GM20000 (cell line): Measurements from ENCODE around the gene TCF4.

Experiments used
- DNase-seq: peaks from one replicate; pipeline ENCODE4 v3.0.0; 2012; ENCODE audit warnings: low spot score
- TF ChIP-seq, protein P1 (sequence below): IDR thresholded peaks from 2 replicates; pipeline ENCODE4 v1.5.1; 2012; ENCODE audit warnings: mild to moderate bottlenecking, control low read depth; ENCODE audit errors: extremely low read depth, missing control alignments

TCF4 gene

DNA sequence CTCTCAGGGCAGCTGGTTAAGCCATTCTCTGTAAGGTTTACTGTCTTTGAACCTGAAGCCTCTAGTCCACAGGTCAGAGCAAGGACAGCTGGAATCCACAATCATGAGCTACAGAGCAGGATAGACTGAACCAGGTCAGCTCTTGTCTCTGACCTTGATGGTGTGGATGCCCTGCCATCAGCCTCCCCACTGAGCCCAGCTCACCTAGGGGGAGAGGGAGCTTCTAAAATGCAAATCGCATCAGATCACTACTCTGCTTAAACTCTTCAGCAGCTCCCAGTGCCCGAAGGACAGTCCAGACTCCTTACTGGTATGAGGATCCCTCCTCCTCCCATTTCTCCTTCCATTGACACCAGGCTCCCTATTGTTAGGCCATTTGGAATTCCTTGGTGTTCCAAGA is 373.5 kb downstream of the TCF4 start:
- TF ChIP-seq, protein P1, sequence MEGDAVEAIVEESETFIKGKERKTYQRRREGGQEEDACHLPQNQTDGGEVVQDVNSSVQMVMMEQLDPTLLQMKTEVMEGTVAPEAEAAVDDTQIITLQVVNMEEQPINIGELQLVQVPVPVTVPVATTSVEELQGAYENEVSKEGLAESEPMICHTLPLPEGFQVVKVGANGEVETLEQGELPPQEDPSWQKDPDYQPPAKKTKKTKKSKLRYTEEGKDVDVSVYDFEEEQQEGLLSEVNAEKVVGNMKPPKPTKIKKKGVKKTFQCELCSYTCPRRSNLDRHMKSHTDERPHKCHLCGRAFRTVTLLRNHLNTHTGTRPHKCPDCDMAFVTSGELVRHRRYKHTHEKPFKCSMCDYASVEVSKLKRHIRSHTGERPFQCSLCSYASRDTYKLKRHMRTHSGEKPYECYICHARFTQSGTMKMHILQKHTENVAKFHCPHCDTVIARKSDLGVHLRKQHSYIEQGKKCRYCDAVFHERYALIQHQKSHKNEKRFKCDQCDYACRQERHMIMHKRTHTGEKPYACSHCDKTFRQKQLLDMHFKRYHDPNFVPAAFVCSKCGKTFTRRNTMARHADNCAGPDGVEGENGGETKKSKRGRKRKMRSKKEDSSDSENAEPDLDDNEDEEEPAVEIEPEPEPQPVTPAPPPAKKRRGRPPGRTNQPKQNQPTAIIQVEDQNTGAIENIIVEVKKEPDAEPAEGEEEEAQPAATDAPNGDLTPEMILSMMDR: no peak

DNA sequence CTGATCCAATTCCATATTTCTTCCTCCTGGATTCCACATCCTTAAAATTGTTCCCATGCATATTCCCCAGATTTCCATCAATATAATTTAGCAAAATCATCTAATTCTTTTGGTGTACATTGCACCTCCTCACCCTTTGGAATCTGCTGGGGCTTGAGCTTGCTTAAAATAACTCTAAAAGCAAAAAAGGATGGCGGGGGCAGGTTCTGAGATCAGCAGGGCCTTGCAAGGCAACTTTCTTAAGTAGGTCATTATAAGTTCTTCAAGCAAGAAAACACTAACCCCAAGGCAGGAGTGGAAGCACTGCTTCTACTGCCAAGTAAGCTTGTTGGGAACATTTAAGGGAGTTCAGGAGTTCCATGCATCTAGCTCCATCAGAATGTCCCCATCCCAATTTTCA is 374.4 kb downstream of the TCF4 start:
- TF ChIP-seq, protein P1: no peak
- no peak for DNase-seq

More for the DNA sequence above, 373.5 kb downstream of the TCF4 start:
- DNase-seq: no peak

DNA sequence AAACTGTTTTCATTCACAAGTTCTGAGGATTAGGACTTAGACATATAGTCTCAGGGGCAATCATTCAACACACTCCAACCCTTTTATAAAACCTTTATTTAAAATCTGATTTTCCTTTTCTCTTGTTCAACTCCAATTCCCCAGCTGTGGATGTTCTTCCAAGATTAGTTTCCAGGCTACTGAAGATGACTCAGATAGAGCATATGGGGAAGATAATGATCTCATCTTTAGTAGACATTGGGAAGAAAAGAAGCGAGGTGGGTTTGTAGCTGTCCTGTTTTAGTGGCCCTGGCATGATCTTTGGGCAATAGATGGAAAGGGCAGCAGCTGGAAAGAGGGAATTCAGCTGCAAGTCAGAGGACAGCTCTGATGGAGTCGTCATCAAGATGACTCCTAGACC is 381.1 kb downstream of the TCF4 start:
- TF ChIP-seq, protein P1: no peak
- DNase-seq: no peak

DNA sequence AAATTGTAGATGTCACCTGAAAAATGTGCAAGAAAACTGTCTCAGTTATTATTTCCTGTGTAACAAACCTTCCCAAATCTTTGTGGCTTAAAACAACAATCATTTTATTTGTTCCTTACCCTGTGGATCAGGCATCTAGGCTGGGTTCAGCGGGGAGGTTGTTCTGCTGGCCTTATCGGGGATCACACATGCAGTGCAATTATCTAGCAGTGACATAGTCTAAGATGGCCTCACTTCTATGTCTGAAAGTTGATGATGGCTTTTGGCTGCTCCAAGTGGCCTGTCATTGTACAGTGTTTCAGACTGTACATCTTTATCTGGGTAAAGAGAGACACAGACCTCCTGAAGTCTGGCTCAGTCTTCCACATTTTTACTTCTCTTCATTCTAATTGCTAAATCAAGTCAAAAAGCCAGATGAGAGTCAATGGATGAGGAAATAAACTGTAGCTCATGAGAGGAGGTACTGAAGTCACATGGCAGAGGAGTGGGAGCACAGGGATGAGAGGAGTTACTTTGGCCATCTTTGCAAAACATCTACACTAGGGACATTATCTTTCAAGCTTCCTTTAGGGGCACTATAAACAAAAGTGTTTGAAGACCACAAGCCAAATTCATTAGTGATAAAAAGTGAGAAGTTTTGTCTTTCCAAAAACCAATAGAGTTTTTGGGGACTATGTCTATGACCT is 385.6 kb downstream of the TCF4 start:
- DNase-seq: no peak
- TF ChIP-seq, protein P1: no peak

DNA sequence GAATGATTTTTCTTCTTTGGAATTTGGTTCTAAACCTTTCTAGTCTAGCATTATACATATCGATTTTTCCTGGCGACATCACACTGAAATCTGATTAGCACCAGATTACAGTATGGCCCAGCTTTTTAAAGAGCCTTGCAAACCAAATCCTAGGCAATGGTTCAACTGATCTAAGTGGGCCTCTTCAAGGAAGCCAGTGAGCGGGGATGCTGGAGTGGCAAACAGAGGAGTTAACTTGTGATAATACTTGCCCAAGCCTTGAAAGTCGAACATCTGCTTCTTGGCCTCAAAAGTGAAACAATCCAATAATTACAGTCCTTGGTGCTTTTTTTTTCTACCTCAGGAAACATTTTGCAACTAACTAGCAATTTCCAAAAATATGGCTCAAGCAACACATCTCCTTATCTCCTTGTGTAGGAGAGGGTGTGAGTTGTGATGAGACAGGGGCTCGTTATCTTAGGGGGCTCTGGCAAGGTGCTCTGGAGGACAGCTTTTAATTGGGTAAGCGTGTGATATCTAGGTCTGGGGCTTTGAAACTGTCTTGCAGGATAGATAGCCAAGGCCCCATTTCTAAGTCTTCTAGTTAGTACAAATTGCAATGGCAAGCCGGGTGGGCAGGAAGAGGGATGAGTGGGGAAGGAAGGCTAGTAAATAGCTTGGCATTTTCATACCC is 388.6 kb downstream of the TCF4 start:
- no peak for DNase-seq
- TF ChIP-seq, protein P1: no peak

DNA sequence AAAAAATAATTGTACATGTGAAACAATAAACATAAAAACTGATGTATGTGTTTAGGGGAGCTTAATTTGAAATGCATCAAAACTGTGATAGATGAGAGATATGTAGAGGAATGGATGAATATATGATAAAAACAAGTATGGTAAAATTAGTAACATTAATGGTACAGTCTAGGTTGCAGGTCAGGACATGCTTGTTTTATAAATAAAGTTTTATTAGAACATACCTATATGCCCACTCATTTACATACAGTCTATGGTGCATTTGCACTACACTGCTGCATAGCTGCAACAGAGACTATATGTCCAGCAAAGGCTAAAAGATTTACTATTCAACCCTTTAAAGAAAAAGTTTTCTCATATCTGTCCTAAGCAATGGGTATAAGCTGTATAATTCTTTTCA is 392.1 kb downstream of the TCF4 start:
- TF ChIP-seq, protein P1: no peak
- no peak for DNase-seq

DNA sequence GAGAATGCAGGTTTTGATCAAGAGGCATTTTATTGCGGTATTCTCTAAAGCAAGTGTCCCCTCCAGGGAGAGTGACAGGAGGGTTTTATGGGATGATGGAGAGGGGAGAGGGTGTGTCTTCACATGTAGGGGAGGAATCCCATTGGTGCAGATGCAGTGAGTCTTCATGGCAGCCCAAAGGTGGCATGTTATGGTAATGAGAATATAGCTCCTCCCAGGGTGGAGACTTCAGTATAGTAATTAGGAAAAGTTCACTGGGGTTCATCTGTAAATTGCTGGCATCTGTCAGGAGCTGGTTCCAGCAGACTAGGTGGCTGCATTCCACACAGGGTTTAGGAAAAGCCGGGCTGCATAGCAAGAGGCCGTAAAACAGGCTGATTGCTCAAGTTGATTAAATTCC is 398.0 kb downstream of the TCF4 start:
- TF ChIP-seq, protein P1: no peak
- no peak for DNase-seq
